Erythroblast (primary cell): ENCODE measurements around the gene TSHZ2.

Experiments
- GATA1 ChIP-seq: IDR thresholded peaks from 2 replicates; pipeline ENCODE4 v1.6.1; 2011; ENCODE audit warnings: low read depth, mild to moderate bottlenecking, control low read depth, low read length, moderate library complexity
- POLR2A ChIP-seq: IDR thresholded peaks from 2 replicates; pipeline ENCODE4 v1.6.1; 2011; ENCODE audit warnings: mild to moderate bottlenecking, low read length

GRCh38 chr20:53231061-53231460, 258.9 kb downstream of the TSHZ2 start:
- TF ChIP-seq POLR2A: no peak
- no peak for TF ChIP-seq GATA1
